MM.1S (cell line): ENCODE data around the gene ARHGAP35.
"Not testable (repeated sequence)": the region's sequence is repeated elsewhere in the genome, so short reads cannot be mapped to it uniquely, and the experiment has no call there.

Experiments used
- DNase-seq: peaks from one replicate; pipeline ENCODE4 v3.0.0-alpha.2; 2015
- H2AFZ ChIP-seq: fragments of 300-600 bp; sonication (generic); 2 replicates; pipeline ENCODE4 v1.6.0; 2016; ENCODE audit warnings: antibody characterized with exemption, low read length
- H3F3A ChIP-seq: fragments of 300-600 bp; sonication (generic); 2 replicates; pipeline ENCODE4 v1.6.1; 2016; ENCODE audit warnings: mild to moderate bottlenecking, antibody characterized with exemption, low read length, moderate library complexity, mixed read lengths; ENCODE audit not compliant: insufficient read depth
- H3K27ac ChIP-seq: fragments of 300-600 bp; sonication (generic); 2 replicates; pipeline ENCODE4 v1.5.1; 2016; ENCODE audit warnings: mild to moderate bottlenecking, low read length
- H3K27me3 ChIP-seq: fragments of 300-600 bp; sonication (generic); replicated peaks from 2 replicates; pipeline ENCODE4 v1.6.0; 2016; ENCODE audit warnings: low read length; ENCODE audit not compliant: insufficient read depth
- H3K36me3 ChIP-seq: fragments of 300-600 bp; sonication (generic); replicated peaks from 2 replicates; pipeline ENCODE4 v1.6.1; 2016; ENCODE audit warnings: mild to moderate bottlenecking, low read length, mixed read lengths; ENCODE audit not compliant: insufficient read depth
- H3K4me1 ChIP-seq: fragments of 300-600 bp; sonication (generic); 2 replicates; pipeline ENCODE4 v1.6.1; 2016; ENCODE audit warnings: low read length, mixed read lengths
- H3K4me2 ChIP-seq: fragments of 300-600 bp; sonication (generic); 2 replicates; pipeline ENCODE4 v1.6.0; 2016; ENCODE audit warnings: low read depth, low read length
- H3K4me3 ChIP-seq: fragments of 300-600 bp; sonication (generic); 2 replicates; pipeline ENCODE4 v1.5.1; 2016; ENCODE audit warnings: low read length, mixed read lengths
- H3K79me2 ChIP-seq: fragments of 300-600 bp; sonication (generic); 2 replicates; pipeline ENCODE4 v1.6.1; 2016; ENCODE audit warnings: mixed run types, low read length, mixed read lengths
- H3K9ac ChIP-seq: fragments of 300-600 bp; sonication (generic); 2 replicates; pipeline ENCODE4 v1.6.1; 2016; ENCODE audit warnings: low read length, mixed read lengths
- H3K9me2 ChIP-seq: fragments of 300-600 bp; sonication (generic); replicated peaks from 2 replicates; pipeline ENCODE4 v1.6.1; 2016; ENCODE audit warnings: mild to moderate bottlenecking, low read length, mixed read lengths; ENCODE audit not compliant: insufficient read depth
- H3K9me3 ChIP-seq: fragments of 300-600 bp; sonication (generic); replicated peaks from 2 replicates; pipeline ENCODE4 v1.6.1; 2016; ENCODE audit warnings: mild to moderate bottlenecking, low read length, mixed read lengths; ENCODE audit not compliant: insufficient read depth
- H4K20me1 ChIP-seq: fragments of 300-600 bp; sonication (generic); 2 replicates; pipeline ENCODE4 v1.6.1; 2016; ENCODE audit warnings: mild to moderate bottlenecking, low read length, moderate library complexity, mixed read lengths; ENCODE audit not compliant: insufficient read depth
- CTCF ChIP-seq: fragments of 300-600 bp; sonication (generic); IDR thresholded peaks from 2 replicates; pipeline ENCODE4 v1.5.1; 2016; ENCODE audit warnings: antibody characterized with exemption, low read length, mixed read lengths
- EZH2 ChIP-seq: fragments of 300-600 bp; sonication (generic); optimal IDR thresholded peaks from 2 replicates; pipeline ENCODE3; 2017; ENCODE audit warnings: low read depth, mild to moderate bottlenecking, antibody characterized with exemption, low read length, mixed read lengths
- EZH2phosphoT487 ChIP-seq: fragments of 300-600 bp; sonication (generic); IDR thresholded peaks from 2 replicates; pipeline ENCODE4 v1.6.1; 2018; ENCODE audit warnings: antibody characterized with exemption, low read length

Gene ARHGAP35

GRCh38 chr19:46866407-46867136, 5.8 kb downstream of the ARHGAP35 start:
- no peak overlapping the region for H3K27ac ChIP-seq
- no peak overlapping the region for H2AFZ ChIP-seq
- no peak for DNase-seq
- H3K27me3 ChIP-seq: no peaks in the 10 kb centered on the region
- peaks cover 5% of the 10 kb centered on the region; the same call in 1 of the 2 replicates for H3K4me1 ChIP-seq
- no peaks in the 10 kb centered on the region for H3K9me3 ChIP-seq
- no peaks in the 10 kb centered on the region; the same call in 1 of the 2 replicates for H3F3A ChIP-seq
- no peaks in the 10 kb centered on the region for H3K36me3 ChIP-seq
- H3K79me2 ChIP-seq: peaks cover 93% of the 10 kb centered on the region
- H4K20me1 ChIP-seq: no peaks in the 10 kb centered on the region
- H3K4me3 ChIP-seq: no peak overlapping the region
- H3K4me2 ChIP-seq: no peak overlapping the region
- TF ChIP-seq EZH2 (no peak), CTCF (no peak), EZH2phosphoT487 (no peak)
- H3K9me2 ChIP-seq: no peaks in the 10 kb centered on the region
- no peak overlapping the region for H3K9ac ChIP-seq

GRCh38 chr19:46867170-46867569, 6.4 kb downstream of the ARHGAP35 start:
- H3K9ac ChIP-seq: no peak overlapping the region
- no peak overlapping the region for H3K4me2 ChIP-seq

GRCh38 chr19:46868025-46868802, 7.4 kb downstream of the ARHGAP35 start:
- Histone ChIP-seq H3K4me1 (no peaks in the 10 kb centered on the region), H3K9me3 (no peaks in the 10 kb centered on the region), H3K9ac (no peak overlapping the region), H3K9me2 (no peaks in the 10 kb centered on the region), H3F3A (no peaks in the 10 kb centered on the region), H3K4me2 (no peak overlapping the region), H2AFZ (no peak overlapping the region), H3K27ac (no peak overlapping the region), H3K36me3 (no peaks in the 10 kb centered on the region), H4K20me1 (no peaks in the 10 kb centered on the region), H3K79me2 (peaks cover 80% of the 10 kb centered on the region), H3K4me3 (no peak overlapping the region), H3K27me3 (no peaks in the 10 kb centered on the region)
- no peak for DNase-seq
- no peak for TF ChIP-seq EZH2
- no peak for TF ChIP-seq CTCF

More at GRCh38 chr19:46867170-46867569, 6.4 kb downstream of the ARHGAP35 start:
- peaks cover 87% of the 10 kb centered on the region for H3K79me2 ChIP-seq
- H3K4me1 ChIP-seq: peaks cover 3% of the 10 kb centered on the region; the same call in 1 of the 2 replicates
- no peak overlapping the region for H2AFZ ChIP-seq
- no peaks in the 10 kb centered on the region for H3K9me3 ChIP-seq
- H3K27ac ChIP-seq: no peak overlapping the region
- H3K4me3 ChIP-seq: no peak overlapping the region
- H3F3A ChIP-seq: no peaks in the 10 kb centered on the region
- TF ChIP-seq EZH2phosphoT487 (no peak), CTCF (no peak), EZH2 (no peak)
- DNase-seq: no peak
- H3K27me3 ChIP-seq: no peaks in the 10 kb centered on the region
- no peaks in the 10 kb centered on the region for H3K36me3 ChIP-seq
- no peaks in the 10 kb centered on the region for H4K20me1 ChIP-seq
- H3K9me2 ChIP-seq: no peaks in the 10 kb centered on the region

GRCh38 chr19:46871173-46871572, 10.4 kb downstream of the ARHGAP35 start:
- H3K4me1 ChIP-seq, H3K9me3 ChIP-seq, H3K4me2 ChIP-seq, H3K9me2 ChIP-seq, H3F3A ChIP-seq, H3K36me3 ChIP-seq, H4K20me1 ChIP-seq, DNase-seq, H3K27ac ChIP-seq, H3K9ac ChIP-seq, H3K4me3 ChIP-seq, H2AFZ ChIP-seq, H3K27me3 ChIP-seq: not testable (repeated sequence)
- peaks cover 52% of the 10 kb centered on the region for H3K79me2 ChIP-seq
